Renal cortical epithelial cell (primary cell): ENCODE results near the gene ZNF740. TPM values are rescaled to one million over a fixed set of nuclear protein-coding genes. Genes with fewer than 3 reads are reported as not detected.
"Not testable (repeated sequence)": the region's sequence is repeated elsewhere in the genome, so short reads cannot be mapped to it uniquely, and the experiment has no call there.

Experiments used
- DNase-seq: peaks from one replicate; pipeline ENCODE4 v3.0.0-alpha.2; 2011; ENCODE audit warnings: low read depth
- total RNA-seq: library from RNA; depleted of rRNA; stranded (reverse); fragments of >200 nt; gene quantifications from 2 replicates; pipeline ENCODE4 v1.2.3, GENCODE V29; 2014

The ZNF740 gene
- total RNA-seq, 1 donor from 2014 or later = 20.7 TPM

- DNase-seq = no peak
Observed at GRCh38 chr12:53173085-53173715, 7.3 kb upstream of the ZNF740 start.

- peak; percentile 68 for DNase-seq
Observed at GRCh38 chr12:53174881-53175491, 5.5 kb upstream of the ZNF740 start.

GRCh38 chr12:53176750-53177149, 3.8 kb upstream of the ZNF740 start:
- no peak for DNase-seq

GRCh38 chr12:53177447-53177846, 3.1 kb upstream of the ZNF740 start:
- not testable (repeated sequence) for DNase-seq

GRCh38 chr12:53178803-53179202, 1.7 kb upstream of the ZNF740 start:
- not testable (repeated sequence) for DNase-seq

GRCh38 chr12:53179687-53180219, 769 bp upstream of the ZNF740 start:
- DNase-seq = no peak

GRCh38 chr12:53180931-53181645, 566 bp downstream of the ZNF740 start:
- peak; percentile 34 for DNase-seq

- no peak for DNase-seq
Observed at GRCh38 chr12:53181935-53182334, 1.4 kb downstream of the ZNF740 start.

GRCh38 chr12:53182903-53183302, 2.4 kb downstream of the ZNF740 start:
- no peak for DNase-seq

GRCh38 chr12:53184828-53185227, 4.3 kb downstream of the ZNF740 start:
- no peak for DNase-seq

- no peak for DNase-seq
Observed at GRCh38 chr12:53185582-53186153, 5.1 kb downstream of the ZNF740 start.

GRCh38 chr12:53186745-53187144, 6.2 kb downstream of the ZNF740 start:
- no peak for DNase-seq

- DNase-seq = no peak
Observed at GRCh38 chr12:53187145-53187899, 6.8 kb downstream of the ZNF740 start.

GRCh38 chr12:53190108-53190729, 9.7 kb downstream of the ZNF740 start:
- DNase-seq = peak; percentile 30

GRCh38 chr12:53191096-53191884, 10.8 kb downstream of the ZNF740 start:
- no peak for DNase-seq

- no peak for DNase-seq
Observed at GRCh38 chr12:53191885-53192530, 11.5 kb downstream of the ZNF740 start.

- DNase-seq = no peak
Observed at GRCh38 chr12:53192531-53193021, 12.1 kb downstream of the ZNF740 start.

GRCh38 chr12:53193040-53193439, 12.5 kb downstream of the ZNF740 start:
- DNase-seq = no peak

GRCh38 chr12:53193985-53194716, 13.6 kb downstream of the ZNF740 start:
- no peak for DNase-seq
